ENCODE measurements around the gene ENGASE.
"Not testable (repeated sequence)": the region's sequence is repeated elsewhere in the genome, so short reads cannot be mapped to it uniquely, and the experiment has no call there.

The ENGASE gene

DNA sequence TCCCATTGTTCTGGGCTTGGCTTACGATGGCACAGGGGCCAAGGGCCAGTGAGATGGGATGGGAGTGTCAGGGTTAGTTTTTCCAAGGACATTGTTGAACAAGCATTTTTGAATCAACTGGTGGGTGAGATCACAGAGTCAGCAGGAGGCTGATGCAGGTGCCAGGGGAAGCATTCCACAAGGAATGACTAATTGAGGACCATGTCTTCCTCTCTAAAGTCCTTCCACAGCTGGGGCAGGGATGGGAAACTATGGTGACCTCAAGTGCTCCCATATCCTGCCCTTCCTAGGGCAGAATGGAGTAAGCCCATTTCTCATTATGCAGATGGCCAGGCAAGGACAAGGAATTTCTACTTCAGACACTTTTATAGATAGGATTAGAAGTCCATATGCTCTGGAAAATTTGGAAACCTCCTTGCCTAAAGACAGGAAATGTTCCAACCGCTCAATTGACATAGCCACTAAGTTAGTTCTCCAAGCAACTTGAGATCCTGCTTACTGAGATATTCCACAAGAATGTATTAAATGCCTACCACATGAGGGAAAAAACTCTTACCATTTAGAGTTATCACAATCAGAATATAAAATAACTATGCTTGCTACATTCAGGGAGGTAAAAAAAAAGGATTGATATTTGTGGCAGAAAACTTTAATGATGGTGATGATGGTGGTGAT lies 21.2 kb upstream of the ENGASE start:
- no peak for DNase-seq (ENCODE audit: low spot score)

DNA sequence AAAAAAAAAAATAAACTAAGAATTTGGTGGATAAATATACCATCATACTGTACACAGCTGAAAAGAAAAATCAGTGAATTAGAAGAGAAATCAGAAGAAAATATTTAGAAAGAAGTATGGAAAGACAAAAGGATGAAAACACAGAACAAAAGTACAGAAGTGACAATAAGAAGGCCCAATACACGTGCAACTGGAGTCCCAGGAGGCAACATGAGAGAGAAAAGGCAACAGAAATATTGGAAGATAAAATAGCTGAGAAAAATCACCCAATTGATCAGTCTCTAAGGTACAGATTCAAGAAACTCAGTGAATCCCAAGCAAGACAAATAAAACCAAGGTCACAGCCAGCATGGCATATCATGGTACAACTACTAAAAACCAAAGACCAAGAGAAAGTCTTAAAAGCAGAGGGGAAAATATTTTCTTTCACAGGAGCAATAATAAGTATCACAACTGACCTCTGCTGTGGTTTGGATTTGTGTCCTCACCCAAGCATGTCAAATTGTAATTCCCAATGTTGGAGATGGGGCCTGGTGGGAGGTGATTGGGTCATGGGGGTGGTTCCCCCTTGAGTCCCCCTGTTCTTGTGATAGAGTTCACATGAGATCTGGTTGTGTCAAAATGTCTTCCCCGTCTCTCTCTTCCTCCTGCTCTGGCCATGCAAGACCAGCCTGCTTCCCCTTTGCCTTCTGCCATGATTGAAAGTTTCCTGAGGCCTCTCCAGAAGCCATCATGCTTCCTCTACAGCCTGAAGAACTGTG lies 20.2 kb upstream of the ENGASE start:
- no peak for DNase-seq (ENCODE audit: low spot score)

DNA sequence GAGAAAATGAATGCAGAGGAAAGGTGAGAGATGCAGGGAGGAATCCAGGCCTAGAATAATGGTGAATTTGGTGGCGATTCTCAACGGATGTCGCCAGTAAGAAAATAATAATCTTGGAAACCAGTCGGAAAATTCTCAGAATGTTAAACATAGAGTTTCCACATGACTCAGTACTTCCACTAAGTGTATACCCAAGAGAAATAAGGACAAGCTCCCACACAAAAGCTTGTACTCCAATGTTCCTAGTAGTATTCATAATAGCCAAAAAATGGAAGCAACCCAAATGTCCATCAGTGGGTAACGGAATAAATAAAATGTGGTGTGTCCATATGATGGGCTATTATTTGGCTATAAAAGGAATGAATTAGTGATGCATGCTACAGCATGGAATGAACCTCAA lies 19.4 kb upstream of the ENGASE start:
- no peak for DNase-seq (ENCODE audit: low spot score)

DNA sequence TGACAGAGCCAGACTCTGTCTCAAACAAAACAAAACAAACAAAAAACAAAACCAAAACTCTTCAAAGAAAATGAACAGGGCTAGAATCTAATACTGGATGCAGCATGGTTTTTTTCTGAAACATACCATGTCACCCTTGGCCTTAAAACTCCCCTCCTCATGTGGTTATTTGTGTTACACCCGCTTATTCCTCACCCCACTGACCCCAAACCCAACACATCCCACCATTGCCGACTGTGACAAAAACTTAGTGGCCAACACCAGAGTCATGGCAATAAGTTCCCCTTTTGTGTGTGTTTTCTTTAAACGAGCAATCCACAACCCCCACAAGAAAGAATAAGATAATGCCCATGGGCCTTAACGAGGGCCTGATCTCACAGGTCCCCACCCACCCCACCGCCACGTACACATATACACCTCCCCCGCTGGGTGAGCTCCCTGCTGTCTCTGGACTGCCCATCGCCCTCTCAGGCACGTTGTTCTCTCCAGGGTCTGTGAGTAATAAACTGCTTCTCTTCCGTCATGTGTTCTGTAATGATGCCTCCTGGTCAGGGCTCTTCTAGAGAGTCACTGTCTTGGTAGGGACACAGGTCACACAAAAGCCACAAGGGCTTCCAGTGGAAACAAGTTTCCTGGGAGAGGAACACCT lies 16.8 kb upstream of the ENGASE start:
- DNase-seq (ENCODE audit: low spot score): no peak

DNA sequence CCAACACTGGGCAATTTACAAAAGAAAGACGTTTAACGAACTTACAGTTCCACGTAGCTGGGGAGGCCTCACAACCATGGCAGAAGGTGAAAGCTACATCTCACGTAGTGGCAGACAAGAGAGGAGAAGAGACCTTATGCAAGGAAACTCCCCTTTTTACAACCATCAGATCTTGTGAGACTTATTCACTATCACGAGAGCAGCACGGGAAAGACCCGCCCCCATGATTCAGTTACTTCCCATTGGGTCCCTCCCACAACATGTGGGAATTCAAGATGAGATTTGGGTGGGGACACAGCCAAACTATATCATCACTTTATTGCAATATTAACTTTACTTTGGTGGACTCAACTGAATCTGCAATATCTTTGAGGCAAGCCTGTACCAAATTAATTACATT lies 11.9 kb upstream of the ENGASE start:
- no peak for DNase-seq (ENCODE audit: low spot score)

DNA sequence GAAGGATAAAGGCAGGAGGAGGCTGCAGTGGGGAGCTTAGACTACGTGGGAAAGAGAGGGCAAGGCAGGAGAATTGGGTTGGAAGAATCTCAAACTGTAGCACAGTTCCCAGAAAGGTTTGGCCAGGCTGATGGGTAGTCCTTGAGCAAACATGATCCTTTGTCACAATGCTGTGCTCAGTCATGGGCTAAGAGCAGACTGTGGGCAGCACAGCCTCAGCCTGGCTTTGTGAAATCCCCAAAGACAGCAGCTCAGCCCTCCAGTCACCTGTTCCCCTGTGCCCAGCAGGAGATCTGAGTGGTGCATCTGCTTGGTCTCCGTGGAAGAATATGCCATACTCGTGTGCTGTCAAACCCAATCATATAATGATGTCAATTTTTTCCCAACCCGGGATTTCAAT lies 10.6 kb upstream of the ENGASE start:
- DNase-seq (ENCODE audit: low spot score): no peak

DNA sequence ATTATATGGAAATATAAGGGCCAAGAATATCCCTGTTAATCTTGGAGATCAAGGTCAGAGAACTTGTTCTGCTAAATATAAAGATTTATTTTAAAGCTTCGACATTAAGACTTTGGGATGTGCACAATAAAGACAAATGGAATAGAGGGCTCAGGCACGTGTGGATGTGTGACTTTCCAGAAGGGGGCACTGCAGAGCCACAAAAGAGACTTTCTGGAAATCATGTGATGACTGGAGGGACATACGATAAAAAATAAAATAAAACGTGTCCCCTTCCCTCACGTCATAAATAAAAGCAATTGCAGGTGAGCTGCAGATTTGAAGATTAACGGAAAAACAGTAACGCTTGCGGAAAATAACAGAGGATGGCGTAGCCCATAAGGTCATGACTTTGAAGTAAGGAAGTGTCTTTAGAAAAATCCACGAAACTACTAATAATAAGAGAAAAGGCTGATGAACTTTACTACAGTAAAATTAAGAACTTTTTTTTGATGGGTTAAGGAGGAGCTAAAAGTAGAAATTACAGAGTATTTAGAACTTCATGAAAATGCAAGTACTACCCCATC lies 9.4 kb upstream of the ENGASE start:
- peak; percentile 63 for DNase-seq (ENCODE audit: low spot score)

DNA sequence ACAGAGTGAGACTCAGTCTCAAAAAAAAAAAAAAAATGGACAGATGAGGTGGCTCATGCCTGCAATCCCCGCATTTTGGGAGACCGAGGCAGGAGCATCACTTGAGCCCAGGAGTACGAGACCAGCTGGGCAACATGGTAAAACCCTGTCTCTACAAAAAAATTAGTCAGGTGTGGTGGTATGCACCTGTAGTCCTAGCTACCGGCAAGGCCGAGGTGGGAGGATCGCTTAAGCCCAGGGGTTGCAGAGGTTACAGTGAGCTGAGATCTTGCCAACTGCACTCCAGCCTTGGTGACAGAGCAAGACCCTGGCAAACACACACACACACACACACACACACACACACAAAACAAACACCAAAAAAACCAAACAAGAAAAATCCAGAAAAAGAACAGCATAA lies 7.7 kb upstream of the ENGASE start:
- DNase-seq (ENCODE audit: low spot score): no peak

DNA sequence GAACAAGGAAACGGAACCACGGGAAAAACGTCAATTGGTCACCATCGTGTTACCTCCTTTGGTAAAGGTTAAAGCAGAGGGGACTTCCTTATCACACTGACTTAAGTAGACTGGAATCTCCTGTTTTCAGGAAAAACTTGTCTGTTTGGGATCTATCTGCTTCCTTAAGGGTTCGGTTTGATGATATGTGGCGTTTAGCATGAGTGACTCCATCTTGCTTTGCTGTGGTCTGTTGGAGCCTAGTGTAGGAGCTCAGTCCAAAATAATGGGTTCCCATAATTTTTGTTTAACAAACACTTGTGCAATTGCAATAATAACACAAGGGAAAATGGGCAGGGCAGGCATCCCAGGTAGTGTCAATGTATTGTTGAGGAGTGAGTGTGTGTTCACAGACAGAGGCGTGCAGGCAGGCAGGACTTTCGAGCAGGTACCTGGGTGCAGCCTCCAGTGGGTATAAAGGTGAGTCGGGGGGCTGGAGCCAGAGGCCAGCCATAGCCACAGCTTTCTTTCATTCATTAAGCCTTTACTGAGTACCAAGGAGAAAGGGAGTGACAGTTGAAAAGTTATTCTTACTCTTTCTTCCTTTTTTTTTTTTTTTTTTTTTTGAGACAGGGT lies 4.3 kb upstream of the ENGASE start:
- DNase-seq (ENCODE audit: low spot score): no peak

DNA sequence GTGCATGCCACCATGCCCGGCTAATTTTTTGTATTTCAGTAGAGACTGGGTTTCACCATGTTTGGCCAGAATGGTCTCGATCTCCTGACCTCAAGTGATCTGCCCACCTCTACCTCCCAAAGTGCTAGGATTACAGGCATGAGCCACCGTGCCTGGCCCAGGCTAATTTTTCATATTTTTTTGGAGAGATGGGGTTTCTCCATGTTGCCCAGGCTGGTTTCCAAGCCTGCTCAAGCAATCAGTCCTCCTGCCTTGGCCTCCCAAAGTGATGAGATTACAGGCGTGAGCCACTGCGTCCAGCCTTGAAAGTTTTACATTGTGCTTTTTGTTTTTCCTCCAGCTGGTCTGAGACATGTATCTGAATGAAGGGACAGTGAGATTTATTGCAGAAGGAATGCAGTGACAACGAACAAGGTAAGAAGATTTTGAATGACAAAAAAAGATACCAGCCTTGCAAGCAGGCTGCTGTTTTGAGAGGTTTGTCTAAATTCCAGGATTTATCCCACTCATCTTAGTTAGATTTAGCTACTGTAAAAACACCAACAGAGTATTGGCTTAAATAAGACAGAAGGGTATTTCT lies 3.4 kb upstream of the ENGASE start:
- no peak for DNase-seq (ENCODE audit: low spot score)

DNA sequence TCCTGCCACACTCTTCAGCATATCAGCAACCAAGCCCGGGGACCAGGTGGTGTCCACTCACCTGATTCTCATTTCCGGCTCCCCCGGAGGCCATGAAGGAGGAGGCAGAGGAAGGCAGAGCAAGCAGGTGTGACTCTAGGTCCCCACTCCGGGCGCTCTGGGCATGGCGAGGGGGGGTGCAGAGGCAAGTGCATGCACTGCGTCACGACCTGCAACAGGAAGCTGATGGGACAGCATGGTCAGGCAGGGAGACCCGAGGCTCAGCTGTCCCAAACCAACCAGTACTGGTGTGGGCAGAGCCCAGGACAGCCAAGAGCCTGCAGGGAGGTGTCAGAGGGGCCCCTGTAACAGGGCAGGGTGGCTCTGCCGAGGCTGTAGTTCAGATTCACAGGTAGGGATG lies 2.1 kb upstream of the ENGASE start:
- DNase-seq (ENCODE audit: low spot score): no peak

DNA sequence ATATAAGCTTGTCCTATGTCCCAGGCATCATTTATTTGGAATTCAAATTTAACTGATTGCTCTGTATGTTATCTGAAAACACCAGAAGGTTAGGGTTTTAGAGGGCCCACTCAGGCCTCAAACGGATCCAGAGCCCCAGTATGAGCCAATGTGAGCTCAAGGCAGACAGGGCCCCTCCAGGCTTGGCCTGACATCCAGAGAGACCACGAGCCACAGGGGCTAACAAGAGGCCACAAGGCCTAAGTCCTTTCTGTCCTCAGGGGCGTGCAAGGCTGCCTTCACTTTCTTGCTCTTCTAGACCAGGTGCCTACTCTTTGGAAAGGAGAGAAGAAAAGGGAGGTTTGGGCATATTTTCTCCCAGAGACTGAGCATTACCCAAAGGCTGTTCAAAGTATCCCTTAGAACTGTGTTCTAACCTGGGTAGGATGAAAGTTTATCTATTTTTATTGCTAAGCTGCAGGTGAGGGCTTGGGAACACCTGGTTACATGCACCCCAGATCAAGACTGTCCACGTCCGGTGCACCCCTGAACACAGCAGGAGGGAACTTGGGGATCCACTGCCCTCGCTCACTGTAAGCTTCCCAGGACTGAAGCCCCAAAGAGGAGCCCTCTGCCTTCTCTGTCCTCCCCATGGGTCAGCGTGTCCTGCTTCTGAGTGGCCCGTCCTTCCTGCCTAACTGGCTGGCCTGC lies 1.5 kb upstream of the ENGASE start:
- no peak for DNase-seq (ENCODE audit: low spot score)

DNA sequence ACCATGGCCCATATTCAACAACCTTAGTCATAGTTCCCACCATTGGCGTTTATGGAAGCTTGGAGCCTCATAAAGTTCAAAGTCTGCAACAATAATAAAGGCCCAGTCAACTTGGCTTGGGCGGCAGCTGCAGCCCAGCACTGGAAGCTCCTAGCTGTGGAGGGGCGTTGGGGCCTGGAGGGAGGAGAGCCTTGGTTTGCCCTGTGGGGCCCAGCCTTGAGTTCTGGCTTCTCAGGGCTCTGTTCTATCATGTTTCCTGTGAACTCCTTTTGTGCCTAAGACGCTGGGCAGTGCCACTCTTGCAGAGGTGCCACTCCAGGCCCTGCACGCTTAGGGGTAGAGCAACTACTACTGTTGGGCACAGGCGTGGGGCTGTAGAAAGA lies 927 bp upstream of the ENGASE start:
- DNase-seq (ENCODE audit: low spot score): no peak

DNA sequence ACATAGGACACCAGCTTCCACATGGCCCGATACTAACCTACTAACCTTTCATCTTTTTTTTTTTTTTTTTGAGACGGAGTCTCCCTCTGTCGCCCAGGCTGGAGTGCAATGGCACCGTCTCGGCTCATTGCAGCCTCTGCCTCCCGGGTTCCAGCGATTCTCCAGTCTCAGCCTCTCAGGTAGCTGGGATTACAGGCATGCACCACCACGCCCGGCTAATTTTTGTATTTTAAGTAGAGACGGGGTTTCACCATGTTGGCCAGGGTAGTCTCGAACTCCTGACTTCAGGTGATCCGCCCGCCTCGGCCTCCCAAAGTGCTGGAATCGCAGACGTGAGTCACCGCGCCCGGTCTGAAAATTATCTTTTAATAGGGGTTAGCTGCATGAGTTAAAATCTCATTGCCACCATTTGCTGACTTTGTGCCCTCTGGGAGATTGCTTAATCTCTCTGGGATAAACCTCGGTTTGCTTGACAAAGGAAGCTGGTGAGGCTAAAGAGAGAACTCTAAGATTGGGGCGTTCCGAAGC lies 439 bp upstream of the ENGASE start:
- DNase-seq (ENCODE audit: low spot score): not testable (repeated sequence)

DNA sequence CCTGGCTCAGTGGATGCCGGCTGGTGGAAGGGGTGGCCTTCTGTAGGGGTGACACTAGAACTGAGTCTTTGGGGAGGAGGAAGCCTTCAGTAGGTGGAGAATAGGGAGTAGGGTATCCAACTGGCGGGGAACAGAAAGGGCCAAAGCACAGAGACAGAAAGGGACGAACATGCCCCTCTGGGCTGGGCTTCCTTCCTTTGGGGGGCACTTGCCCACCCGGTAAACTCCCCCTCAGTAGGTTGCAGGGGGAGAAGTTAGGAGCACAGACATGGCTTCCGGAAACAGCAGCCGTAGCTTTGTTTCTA lies 774 bp downstream of the ENGASE start:
- DNase-seq (ENCODE audit: low spot score): no peak

DNA sequence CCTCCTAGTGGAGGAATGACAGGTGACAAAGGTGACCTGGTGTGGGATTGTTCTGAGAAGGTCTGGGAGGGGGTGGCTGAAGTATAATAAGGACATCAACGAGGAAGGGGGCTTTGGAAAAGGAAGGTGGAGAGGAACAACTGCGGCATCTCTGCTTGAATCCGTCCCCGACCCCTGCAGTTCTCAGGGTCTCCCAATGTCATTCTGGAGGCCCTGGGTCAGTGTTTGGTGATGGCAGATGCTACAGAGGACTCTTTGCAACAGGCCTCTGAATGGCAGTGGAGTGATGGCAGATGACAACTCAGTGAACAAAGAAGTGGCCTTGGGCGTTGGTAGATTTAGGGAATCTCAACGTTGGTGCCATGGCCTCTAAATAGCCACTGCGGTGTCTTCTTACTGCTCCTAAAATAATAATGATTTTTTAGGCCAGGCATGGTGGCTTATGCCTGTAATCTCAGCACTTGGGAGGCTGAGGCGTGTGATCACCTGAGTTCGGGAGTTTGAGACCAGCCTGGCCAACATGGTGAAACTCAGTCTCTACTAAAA lies 1.3 kb downstream of the ENGASE start:
- no peak for DNase-seq (ENCODE audit: low spot score)

DNA sequence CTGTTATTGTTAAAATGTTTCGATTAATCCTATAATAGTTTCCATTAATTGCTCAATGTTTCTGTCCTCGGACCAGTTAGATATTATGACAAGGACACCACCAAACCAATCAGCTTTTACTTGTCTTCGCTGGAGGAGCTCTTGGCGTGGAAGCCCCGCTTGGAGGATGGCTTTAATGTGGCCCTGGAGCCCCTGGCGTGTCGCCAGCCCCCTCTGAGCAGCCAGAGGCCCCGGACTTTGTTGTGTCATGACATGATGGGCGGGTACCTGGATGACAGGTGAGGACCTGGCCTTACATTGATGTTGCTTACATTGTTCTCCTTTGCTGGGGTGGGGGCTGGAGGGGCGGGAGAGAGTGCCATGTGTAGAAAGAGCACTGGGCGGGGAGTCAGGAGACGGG lies 3.0 kb downstream of the ENGASE start:
- no peak for DNase-seq (ENCODE audit: low spot score)

DNA sequence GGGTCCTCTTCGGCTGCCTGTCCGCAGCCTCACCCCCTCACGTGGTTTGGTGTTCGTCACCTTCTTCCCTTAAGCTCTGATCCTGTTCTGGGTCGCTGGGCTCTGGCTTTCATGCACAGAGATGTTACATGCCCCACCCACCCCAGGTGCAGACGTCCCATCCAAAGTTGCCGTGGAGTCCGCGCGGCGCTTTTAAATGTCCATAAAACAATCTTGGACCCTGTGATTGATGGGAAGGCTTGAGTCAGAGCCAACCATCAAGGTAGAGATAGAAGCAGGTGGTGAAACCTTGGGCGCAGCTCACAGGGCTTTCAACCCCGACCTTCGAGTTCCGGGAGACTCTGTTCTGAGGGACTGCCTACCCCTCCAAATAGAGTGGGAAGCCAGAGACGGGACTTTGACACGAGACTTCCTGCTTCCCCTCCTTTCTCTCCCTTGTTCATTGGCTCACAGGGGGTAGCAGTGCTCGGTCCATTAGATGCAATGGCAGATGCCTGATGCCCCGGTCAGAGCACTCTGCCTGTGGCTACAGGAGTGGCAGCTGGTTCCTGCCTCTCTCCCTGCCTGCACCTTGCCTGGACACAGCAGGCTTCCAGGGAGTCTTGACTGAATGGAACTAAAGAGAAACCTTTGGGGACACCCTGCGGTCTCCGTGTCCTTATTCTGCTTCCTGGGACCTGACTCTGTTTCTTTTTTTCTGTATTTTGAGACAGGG lies 4.0 kb downstream of the ENGASE start:
- no peak for DNase-seq (ENCODE audit: low spot score)

DNA sequence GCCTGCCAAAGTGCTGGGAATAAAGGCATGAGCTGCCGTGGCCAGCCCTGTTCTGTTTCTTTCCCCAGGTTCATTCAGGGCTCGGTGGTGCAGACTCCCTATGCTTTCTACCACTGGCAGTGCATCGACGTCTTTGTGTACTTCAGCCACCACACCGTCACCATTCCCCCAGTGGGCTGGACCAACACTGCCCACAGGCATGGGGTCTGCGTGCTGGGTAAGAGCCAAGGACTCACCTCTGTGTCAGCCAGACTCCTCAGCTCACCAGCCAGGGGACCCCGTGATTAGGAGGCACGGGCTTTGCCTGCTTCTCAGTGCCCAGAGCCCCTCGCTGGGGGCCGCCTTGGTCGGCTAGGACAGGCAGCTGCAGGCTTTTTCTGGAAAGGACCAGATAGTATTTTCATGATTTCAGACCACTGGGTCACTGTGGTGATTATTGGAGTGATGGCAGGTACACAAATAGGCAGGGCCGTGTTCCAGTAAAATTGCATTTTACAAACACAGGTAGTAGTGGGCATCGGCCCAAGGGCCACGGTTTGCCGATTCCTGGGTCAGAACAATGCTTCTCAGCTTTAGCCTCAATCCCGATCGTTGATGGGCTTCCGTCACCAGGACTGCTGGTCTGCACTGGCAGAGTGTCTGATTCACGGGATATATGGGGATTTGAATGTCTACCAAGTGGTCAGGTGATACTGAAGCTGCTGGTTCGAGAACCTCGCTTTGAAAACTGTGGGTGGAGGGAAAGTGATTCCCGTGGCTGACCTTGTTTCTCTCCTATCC lies 5.0 kb downstream of the ENGASE start:
- no peak for DNase-seq (ENCODE audit: low spot score)

DNA sequence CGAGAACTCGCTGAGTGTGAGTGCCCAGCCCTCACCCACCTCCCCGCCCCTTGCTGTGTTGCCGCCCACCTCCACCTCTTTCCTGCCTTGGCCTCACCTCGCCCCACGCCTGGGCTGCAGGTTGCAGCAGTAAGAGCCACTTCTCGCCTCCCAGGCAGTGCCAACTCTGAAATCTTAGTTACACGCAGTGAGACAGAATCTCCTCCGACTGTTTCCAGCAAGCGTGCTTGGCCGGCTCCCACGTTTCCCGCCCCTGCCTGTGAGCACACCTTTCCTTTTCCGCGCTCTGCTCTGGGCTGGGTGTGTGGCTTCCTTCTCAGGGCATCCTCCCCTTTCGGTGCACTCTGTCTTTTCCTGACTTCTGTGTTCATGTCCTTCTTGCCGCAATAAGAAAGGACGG lies 5.7 kb downstream of the ENGASE start:
- DNase-seq (ENCODE audit: low spot score): no peak
